Measurements from ENCODE around the gene SNCAIP.

DNA sequence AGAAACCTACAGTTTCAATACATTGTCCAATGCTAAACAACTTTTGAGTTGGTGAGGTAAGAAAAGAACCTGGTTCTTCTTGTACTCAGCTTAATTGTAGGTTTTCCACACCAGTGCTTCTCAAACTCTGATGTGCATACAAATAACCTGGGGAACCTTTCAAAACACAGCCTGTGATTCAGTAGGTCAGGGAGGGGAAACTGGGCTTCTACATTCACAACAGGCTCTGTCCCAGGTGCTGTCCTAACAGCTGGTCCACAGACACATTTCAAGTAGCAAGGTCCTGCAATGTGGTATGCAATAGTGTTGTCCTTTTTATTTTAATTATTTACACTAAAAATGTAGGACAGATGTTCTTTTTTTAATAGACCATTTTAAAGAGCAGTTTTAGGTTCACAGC is 47.4 kb upstream of the SNCAIP start:
- TF ChIP-seq EZH2phosphoT487 (IDR thresholded peaks at IDR 0.05; ENCODE audit: insufficient read depth, low read depth): no peak
- TF ChIP-seq EZH2 (IDR thresholded peaks at IDR 0.05; ENCODE audit: insufficient read depth, poor library complexity, severe bottlenecking): no peak

Data from GM23248 (cell line).